SH-SY5Y (cell line): Measurements from ENCODE around the gene NAA10.

Source experiments
- GATA2 ChIP-seq: IDR thresholded peaks from 2 replicates; pipeline ENCODE4 v1.6.1; 2011; ENCODE audit warnings: mild to moderate bottlenecking, low read depth, low read length
- GATA3 ChIP-seq: IDR thresholded peaks from 2 replicates; pipeline ENCODE4 v1.6.1; 2011; ENCODE audit warnings: low read depth, mild to moderate bottlenecking, low read length, moderate library complexity

- TF ChIP-seq GATA2 (no peak), GATA3 (no peak)
Observed at GRCh38 chrX:153961292-153961691, 26.5 kb upstream of the NAA10 start.
